Right renal cortex interstitium (tissue), 3 donors: Measurements from ENCODE around the gene SORBS2. TPM values are rescaled to one million over a fixed set of nuclear protein-coding genes. Genes with fewer than 3 reads are reported as not detected.

Experiments
- DNase-seq, 3 donors: peaks; one replicate each; pipeline ENCODE4 v3.0.0-alpha.2; 2013; ENCODE audit warnings: low read depth in 3 of 3, low spot score in 2 of 3
- polyA plus RNA-seq, 3 donors: library from polyadenylated mRNA; unstranded; fragments of 120-200 nt; gene quantifications; one replicate each; pipeline ENCODE4 v1.2.1, GENCODE V29; 2013; ENCODE audit not compliant: insufficient read length in 3 of 3

Gene SORBS2
- polyA plus RNA-seq, 3 donors, result 65.0 to 71.9 (median 65.3) TPM

DNA sequence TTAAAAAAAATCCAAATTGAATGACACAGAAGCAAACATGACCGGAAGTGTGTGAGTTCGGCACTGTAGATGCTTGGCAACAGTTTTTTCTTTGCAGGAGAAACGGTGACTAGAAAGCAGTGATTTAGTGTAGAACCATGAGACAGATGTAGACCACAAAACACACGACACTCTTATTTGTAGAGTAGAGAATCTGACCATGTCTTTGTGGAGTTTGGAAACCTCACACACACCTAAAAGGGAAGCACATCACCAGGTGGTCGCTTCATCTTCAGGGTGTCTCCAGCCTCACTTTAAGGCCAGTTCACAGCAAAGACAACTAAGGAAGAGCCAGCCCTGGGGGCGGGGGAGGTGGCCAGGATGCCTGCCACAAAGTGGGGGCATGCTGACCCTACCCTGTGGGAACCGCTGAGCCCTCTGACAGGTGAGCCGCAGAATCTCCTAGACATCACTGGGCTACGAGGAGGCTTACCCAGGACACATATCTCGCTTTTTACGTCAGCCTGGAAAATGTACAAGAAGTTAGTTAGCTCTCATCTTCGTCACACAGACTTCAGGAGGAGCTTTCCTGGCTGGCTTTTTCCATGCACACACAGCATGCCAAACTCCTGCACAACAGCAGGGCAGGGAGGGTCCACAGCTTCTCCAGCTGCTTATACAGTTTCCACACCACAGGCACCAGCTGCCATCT lies 212.3 kb downstream of the SORBS2 start:
- no peak for DNase-seq

DNA sequence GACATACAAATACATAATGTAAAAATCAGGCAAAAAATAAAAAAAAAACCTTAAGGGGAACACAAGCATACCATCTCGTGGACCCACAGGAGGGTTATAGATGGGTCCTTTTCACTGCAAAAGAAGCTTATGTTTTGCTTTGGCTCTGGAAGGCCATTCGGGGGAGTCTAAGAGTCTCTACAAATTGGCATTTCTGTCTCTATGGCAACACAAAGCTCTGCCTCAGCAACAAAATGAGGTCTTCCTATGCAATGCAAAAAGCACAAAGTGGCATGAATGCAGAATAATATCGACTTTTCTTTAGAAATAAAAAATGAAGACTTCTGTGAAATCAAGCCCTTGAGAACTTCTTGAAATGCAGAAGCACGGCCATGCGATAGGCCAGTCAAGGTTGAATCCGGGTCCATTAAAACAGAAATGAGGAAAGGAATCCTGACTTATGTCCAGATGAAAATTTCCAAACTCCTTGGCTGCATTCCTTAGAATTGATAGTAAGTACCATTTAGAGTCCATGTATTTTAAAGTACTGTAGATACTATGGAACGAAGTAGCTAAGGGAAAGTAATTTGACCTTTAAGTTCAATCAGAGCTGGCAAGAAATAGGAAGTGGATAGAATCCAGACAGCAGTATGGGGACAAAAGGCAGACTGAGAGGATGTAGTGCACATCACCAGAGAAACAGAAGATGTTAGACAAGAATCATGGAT lies 213.0 kb downstream of the SORBS2 start:
- no peak for DNase-seq

DNA sequence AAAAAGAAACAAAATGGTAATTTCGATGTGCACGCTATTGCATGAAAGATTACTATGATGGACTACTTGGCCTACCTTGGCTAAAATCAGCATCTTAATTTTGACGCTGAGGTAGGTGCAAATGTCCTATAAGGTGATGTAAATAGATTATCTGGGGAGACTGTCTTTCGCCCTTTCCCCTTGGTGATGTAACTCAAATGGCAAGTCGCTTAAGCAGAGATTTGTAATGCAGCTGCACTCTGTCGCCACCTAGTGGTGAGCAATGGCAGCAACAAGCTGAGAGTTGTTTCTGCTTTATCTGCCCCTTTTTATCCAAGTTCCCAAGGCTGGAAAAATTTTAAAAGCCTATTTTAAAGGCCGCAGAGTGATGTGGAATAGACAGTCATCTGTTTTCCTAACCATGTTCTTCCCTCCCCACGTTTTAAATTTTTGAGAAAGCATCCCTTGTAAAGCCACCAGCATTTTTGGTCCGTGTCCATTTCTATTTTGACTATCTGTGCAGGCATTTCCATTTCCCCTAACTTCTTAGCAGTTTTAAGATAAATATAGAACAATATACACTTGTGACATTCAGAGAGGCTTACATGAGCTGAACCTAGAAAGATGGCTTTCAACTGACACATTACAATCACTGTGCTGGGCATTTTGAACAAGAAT lies 214.3 kb downstream of the SORBS2 start:
- DNase-seq, result peak; percentile 56 to 62 (median 58)

DNA sequence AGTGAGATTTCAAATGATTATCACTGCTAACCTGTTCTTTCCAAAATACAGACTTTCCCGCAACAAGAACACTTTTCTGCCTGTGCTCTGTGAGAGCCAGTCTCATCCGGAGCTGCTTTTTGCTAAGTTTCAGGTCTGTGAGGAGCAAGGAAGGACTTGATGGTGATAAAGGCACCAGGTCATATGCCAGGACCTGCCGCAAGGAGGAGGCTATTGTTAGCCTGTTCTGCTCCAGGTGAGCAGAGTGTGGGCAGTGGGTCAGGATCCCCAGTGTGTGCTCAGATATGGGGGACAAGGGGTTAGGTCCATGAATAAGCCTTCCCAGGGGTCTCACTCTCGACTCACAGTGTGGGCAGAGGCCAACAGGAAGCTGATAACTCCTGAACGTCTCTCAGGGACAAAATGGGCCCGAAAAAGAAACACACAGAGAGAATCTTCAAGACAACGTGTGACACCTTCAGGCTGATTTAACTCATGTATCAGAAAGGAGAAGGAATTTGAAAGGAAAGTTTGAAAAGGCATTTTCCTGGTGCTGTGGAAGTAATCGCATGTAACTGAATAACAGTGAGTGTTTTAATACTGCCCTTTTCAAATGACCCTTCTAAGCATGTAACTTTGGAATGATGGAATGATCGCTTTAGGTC lies 219.0 kb downstream of the SORBS2 start:
- DNase-seq, result no peak

DNA sequence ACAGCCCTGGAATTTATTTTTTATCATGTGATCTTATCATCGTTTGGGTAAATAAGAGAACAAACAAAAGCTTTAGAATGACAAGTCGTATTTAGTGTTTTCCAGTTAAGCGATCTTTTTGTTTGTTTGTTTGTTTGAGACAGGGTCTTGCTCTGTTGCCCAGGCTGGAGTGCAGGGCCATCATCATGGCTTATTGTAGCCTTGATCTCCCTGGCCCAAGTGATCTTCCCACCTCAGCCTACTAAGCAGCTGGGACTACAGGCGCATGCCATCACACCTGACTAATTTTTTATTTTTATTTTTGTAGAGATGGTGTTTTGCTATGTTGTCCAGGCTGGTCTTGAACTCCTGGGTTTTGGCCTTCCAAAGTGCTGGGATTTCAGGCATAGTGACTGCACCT lies 219.6 kb downstream of the SORBS2 start:
- DNase-seq, result no peak

DNA sequence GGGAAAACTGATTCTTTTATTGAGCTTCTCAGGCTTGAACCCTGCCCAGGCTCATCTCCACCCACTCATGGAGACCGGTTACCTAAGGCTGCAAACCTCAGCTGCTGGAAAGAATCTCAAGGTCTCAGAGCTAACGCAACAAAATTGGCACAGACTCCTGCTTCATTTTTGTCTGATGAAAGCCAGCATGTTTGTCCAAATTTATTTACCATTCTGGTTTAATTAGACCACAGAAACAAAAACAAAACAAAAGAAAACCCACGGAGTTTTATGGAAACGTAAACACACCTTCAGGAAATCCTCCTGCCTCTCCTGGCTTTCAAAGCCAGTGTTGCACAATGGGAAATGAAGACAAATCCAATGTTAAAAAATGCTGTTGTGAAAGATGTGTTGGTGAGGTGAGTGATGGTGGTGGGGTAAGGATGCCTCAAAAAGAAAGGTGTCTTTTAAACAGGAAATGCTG lies 220.3 kb downstream of the SORBS2 start:
- no peak for DNase-seq

DNA sequence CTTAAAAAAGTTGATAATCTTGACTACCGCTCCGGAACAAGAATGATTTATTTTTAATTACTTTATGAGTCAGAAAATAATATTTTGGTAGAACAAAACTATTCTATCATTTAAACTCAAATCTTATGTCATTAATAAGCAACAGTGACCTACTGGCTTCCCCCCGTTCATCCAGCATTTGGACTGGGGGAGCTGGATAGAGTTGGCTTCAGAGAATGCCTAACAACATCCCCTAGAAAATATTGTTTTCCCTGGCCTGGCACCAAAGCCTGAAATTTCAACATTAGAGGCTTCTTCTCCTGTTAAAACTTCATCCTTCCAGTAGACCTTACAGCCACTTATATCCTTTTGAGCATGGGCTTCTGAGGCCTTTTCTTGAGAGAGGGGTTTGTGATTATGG lies 221.0 kb downstream of the SORBS2 start:
- no peak for DNase-seq

DNA sequence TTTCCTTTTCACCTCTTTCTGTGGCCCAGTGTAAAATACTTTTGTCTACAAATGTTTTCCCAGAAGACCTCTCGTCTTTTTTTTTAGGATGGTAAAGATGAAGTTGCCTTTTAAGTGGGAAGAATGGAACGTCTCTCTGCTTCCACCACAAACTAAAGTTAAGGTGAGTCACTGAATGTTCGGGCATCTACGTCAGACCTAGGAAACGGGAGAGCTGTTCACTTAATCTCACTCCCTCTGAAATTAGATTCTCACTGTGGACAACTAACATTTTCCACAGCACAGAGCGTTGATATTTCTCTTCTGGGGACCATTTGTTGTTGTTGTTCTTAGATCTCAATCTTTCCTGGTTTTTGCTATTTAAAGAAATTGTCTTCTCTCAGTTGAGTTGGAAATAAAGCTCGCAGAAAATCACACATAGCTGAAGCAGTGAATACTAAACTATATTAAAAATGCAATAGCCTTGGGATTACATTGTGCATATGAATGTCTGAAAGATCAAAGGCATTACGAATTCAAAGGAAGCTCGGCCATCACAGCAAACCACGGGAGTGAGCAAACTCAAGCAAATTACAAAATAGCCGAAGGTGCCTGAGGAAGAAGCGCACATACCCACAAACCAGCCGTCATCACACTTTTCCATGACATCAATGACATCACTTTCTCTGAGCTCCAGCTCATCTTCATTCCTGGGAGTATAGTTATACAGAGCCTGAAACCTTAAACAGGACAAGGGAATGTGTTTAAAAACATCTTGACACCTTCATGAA lies 222.7 kb downstream of the SORBS2 start:
- no peak for DNase-seq

DNA sequence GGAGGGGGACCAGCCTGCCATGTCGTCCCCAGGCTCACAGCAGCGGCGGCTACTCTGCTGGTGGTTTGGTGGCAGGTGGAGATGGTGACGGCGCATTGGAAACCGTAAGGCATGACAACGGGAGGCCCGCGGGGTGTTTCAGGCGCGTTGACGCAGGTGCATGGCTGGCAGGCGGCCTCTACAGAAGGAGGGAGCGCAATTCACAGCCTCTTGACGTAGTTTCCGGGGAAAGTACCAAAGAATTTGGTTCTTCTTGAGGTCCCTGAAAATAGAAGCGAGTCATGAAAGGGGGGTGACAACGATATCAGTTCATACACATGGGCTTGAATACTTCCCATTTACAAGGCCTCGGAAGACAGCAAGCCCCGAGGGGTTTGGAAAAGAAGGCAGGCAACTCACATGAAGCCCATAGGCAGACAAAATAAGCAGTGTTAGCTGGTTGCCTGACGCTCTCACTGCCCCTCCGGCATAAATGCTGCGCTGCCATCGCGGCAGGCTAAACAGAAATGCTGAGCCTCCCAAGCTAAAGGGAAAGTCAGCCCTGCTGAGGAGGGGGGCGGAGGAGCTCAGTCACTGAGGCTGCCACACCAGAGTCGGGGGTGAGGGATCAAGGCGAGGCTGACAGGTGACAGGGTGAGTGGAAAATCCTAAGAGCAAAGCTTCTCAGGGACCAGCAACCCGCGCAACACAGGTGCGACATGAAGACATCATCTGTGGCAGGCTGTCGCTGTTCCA lies 224.4 kb downstream of the SORBS2 start:
- no peak for DNase-seq

DNA sequence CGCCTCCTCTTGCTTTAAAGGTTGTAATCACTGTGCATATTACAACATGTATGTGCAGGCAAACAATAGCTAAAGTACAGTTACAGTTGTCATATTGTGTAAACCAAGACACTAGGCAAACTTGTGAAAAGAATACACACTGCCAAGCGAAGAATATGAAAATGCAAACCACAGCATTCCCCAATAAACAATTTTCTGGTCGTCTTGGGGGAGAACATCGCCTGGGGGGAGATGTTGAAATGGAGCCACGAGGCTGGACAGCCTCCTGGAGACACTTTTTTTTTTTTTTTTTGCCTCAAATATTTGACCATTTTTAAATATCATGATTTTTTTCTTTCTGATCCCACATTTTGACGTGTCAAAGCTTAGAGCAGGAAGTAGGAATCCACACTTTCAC lies 225.0 kb downstream of the SORBS2 start:
- DNase-seq, result no peak

DNA sequence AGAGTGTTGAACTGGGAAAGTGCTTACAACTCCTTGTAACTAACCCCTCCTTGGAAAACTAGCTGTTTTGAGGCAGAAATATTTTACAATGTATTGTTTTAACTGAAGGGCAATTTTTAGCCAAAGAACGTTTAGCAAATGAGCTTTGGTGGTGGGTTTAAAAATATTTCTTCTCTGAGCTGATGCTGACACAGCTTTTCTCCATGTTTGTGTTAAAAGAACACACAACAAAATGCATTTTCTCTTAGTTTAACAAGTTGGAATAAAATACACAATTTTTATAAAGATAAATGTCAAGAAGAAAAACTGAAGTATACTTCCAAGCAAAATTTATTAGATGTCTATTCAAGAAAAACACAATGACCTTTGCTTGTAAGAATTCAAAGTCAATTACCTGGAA lies 226.8 kb downstream of the SORBS2 start:
- DNase-seq, result no peak

DNA sequence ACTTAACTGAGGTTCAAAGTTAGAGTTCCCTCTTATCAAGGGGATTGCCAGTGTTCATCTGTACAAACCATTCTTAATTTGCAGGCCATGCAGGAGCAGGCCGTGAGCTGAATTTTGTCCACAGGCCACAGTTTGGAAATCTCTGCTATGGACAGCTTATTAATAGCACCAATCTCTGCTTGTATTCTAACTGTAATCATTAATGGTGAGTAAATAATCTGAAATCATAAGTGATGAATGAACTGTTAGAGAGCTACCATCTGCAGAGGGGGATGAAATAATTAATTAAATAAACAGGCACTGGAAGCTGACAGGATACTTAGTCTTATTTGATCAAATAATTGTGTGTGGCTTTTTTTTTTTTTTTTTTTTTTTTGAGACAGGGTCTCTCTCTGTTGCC lies 228.2 kb downstream of the SORBS2 start:
- no peak for DNase-seq

DNA sequence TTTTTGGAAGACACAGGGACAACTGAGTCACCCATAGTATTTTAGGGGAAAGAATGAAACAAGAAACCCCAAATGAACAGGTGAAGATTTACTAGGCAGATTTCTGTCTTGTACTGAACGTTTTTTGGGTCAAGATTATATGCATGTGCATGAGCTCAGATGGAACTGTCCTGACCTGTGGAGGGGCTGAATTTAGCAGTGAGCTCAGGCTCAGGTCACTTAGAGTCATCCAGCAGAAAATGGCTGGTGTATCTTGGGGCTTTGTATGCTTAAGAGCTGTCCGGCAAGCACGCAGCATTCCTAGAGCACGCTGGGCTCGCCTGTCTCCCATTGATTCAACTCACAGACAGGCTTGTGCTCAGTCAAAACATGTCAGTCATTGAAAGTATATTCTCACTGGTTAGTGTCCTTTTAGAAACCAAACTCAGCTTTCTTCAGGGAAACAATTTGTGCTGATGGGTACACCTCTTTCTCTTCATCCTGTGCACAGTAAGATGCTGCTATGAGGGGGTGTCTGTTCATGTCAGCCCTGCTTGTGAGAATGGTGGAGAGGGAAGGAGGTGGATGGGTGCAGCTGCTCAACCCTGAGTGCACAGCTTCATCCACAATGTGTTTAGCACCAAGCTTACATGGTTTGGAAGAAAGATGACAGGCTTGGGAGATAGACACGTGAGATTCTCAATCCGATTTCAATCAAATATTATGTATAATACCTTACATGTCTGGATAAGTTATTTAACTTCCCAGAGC lies 229.2 kb downstream of the SORBS2 start:
- no peak for DNase-seq

DNA sequence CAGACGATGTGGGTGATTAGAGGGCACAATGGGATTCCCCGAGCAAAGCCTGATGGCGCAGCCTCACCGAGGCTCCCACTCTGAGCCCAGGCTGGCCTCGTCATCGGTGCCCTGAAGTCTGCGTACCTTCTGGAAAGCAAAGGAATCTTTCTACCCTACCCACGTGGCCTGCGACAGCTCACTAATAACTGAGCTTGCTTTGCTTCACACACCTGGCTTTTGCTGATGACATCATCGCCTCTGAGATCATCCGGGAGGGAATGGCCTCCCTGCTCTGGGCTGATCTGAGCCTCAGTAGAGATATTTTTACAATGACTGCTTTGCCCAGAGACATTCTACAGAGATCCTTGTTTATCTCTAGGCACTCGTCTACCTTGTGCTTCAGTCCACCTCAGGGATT lies 231.3 kb downstream of the SORBS2 start:
- no peak for DNase-seq

DNA sequence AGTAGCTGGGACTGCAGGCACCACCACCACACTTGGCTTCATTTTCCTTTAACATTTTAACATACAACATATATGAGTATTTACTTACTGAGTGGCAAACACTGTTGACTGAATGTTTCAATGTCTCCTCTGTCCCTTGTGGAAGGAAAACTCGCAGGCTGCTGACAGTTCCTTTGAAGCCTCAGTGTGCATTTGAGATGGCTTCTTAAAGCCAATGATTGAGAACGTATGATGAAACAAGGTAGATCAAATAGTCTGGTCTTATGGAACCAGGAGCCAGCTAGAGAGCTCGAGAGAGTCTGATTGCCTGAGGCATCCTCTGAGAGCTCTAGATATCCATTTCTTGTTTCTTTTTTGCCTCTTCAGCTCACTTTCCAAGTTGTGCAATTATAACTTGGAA lies 233.7 kb downstream of the SORBS2 start:
- DNase-seq, result no peak

DNA sequence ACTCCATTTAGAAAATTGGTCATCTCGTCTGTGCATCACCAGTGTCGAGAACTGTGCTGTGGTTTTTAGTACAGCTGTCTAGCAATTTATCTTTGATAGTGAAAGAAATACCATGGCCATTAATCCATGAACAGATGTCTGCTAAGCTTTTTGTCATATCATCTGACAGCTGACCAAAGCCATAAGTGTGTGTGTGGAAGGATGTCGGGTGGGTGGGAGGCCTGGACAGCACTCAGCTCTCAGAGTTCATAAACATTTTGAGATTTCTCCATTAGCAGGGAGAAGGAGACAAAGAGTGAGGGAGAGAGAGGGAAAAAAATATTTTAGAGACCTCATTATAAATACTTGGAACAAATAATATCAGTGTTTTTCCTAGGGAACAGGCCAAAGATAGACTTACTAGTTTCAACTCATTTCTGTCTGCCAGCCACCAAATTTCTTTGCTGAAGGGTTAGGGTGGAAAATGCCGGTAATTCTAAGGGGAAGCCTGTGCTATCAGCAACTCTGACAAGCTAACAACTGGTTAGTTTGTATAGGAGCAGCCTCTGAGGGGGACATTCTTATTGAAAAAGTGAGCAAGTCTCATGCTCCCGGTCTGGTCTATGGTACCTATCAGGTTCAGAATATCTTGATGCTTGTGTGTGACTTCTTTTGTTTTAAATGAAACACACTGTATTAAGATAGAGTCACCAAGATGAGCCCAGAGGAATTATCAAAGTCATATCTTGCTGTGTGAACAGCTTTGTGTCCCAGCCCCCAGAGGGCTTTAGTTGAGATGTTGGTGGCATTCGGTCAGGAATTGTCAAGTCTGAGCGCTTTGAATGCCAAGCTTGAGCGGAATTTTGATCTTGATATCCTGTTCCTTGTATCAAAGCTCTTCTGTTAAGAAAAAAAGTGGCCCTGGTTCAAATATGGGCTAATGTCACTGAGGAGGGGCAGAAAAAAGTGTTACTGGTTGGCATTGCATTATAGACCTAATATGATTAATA lies 234.7 kb downstream of the SORBS2 start:
- DNase-seq, result no peak

DNA sequence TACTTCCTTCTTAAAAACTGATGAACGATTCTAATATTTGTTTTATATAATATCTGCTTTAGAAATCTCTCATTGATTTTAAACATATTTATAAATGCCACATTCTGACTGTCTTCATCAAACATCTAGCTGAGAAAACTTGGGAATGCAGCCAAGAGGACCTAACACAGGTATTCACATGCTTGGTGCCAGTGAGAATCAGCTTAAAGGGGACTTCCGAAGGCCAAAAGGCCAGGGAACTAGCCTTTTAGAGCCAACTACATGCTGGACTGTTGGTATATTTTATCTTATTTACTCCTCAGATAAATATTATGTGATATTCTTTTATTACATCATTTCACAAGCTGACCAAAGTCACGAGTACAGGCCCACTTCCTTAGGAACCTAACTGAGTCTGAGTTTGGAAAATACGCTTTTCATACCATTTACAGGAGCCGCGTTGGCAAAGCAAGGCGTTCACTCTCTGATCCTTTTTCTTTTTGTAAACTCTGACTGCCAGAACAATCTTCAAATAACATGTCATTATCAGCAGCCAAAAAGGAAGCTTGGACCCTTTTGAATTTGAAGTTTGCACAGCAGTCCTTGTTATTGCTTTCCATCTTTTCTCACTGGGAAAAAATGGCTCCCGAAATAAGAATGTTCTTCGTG lies 235.6 kb downstream of the SORBS2 start:
- DNase-seq, result no peak
